Neuronal stem cell (in vitro differentiated cells): ENCODE data around the gene MARVELD1.

Experiments used
- DNase-seq: peaks from one replicate; pipeline ENCODE4 v3.0.0-alpha.2; 2013; ENCODE audit warnings: low spot score
- H2AFZ ChIP-seq: one replicate; pipeline ENCODE4 v1.6.1; 2013; ENCODE audit warnings: mild to moderate bottlenecking, low read length, inconsistent platforms
- H2AK5ac ChIP-seq: 2 replicates; pipeline ENCODE4 v1.6.1; 2013; ENCODE audit warnings: low read depth, mild to moderate bottlenecking, inconsistent platforms, low read length, moderate library complexity, mixed read lengths
- H2BK120ac ChIP-seq: 2 replicates; pipeline ENCODE4 v1.6.1; 2013; ENCODE audit warnings: low read depth, mild to moderate bottlenecking, inconsistent platforms, low read length, moderate library complexity, mixed read lengths
- H2BK12ac ChIP-seq: one replicate; pipeline ENCODE4 v1.6.1; 2013; ENCODE audit warnings: low read length, inconsistent platforms
- H2BK15ac ChIP-seq: 2 replicates; pipeline ENCODE4 v1.6.1; 2013; ENCODE audit warnings: mild to moderate bottlenecking, low read length, inconsistent platforms, mixed read lengths
- H2BK5ac ChIP-seq: one replicate; pipeline ENCODE4 v1.6.1; 2013; ENCODE audit warnings: inconsistent platforms, mild to moderate bottlenecking, low read length, moderate library complexity
- H3K14ac ChIP-seq: one replicate; pipeline ENCODE4 v1.6.1; 2013; ENCODE audit warnings: low read length, inconsistent platforms
- H3K18ac ChIP-seq: 2 replicates; pipeline ENCODE4 v1.6.1; 2013; ENCODE audit warnings: low read length, inconsistent platforms
- H3K23ac ChIP-seq: 2 replicates; pipeline ENCODE4 v1.6.1; 2013; ENCODE audit warnings: low read depth, mild to moderate bottlenecking, mixed read lengths, low read length, inconsistent platforms; ENCODE audit not compliant: poor library complexity
- H3K27ac ChIP-seq: replicated peaks from 3 replicates; pipeline ENCODE4 v1.5.1; 2013; ENCODE audit warnings: low read length, inconsistent platforms
- H3K27me3 ChIP-seq, 3 experiments: 2 replicates each; pipeline ENCODE4 v1.6.1; 2013; ENCODE audit warnings: low read length in 3 of 3, mild to moderate bottlenecking in 2 of 3, inconsistent platforms in 1 of 3, low read depth in 1 of 3, mixed read lengths in 1 of 3, moderate library complexity in 1 of 3; ENCODE audit not compliant: control insufficient read depth in 3 of 3, insufficient read depth in 3 of 3
- H3K36me3 ChIP-seq, 2 donors: replicated peaks in 1 of 2; 2 replicates each; pipeline ENCODE4 v1.6.1; 2013; ENCODE audit warnings: low read length in 2 of 2; ENCODE audit not compliant: control insufficient read depth in 2 of 2, insufficient read depth in 2 of 2
- H3K4ac ChIP-seq: 2 replicates; pipeline ENCODE4 v1.6.1; 2013; ENCODE audit warnings: inconsistent platforms, mild to moderate bottlenecking, low read length, moderate library complexity
- H3K4me1 ChIP-seq, 2 donors: 1 replicate in 1 of 2; 2 replicates in 1 of 2; pipeline ENCODE4 v1.6.1; 2013; ENCODE audit warnings: low read length in 2 of 2, low read depth in 1 of 2; ENCODE audit not compliant: control insufficient read depth in 2 of 2, insufficient read depth in 1 of 2
- H3K4me2 ChIP-seq: one replicate; pipeline ENCODE4 v1.6.1; 2013; ENCODE audit warnings: mild to moderate bottlenecking, low read length, inconsistent platforms; ENCODE audit not compliant: insufficient read depth, poor library complexity, severe bottlenecking
- H3K4me3 ChIP-seq, 2 donors: 2 replicates each; pipeline ENCODE4 v1.5.1; 2013; ENCODE audit warnings: low read length in 2 of 2, mild to moderate bottlenecking in 2 of 2, inconsistent platforms in 1 of 2, moderate library complexity in 1 of 2
- H3K79me1 ChIP-seq: one replicate; pipeline ENCODE4 v1.6.1; 2013; ENCODE audit warnings: low read depth, mild to moderate bottlenecking, inconsistent platforms, low read length, moderate library complexity
- H3K9ac ChIP-seq: one replicate; pipeline ENCODE4 v1.6.1; 2013; ENCODE audit warnings: mild to moderate bottlenecking, low read depth, low read length, inconsistent platforms; ENCODE audit not compliant: poor library complexity
- H3K9me3 ChIP-seq, 2 donors: replicated peaks in 1 of 2; 2 replicates each; pipeline versions ENCODE3 to v1.6.1; 2013; ENCODE audit warnings: low read length in 2 of 2, mild to moderate bottlenecking in 2 of 2, inconsistent platforms in 1 of 2, low read depth in 1 of 2, mixed read lengths in 1 of 2, moderate library complexity in 1 of 2; ENCODE audit not compliant: control insufficient read depth in 2 of 2, insufficient read depth in 1 of 2
- H4K8ac ChIP-seq: one replicate; pipeline ENCODE4 v1.6.1; 2013; ENCODE audit warnings: low read depth, mild to moderate bottlenecking, inconsistent platforms, low read length, moderate library complexity
- H4K91ac ChIP-seq: one replicate; pipeline ENCODE4 v1.6.1; 2013; ENCODE audit warnings: low read length, low read depth, mild to moderate bottlenecking, inconsistent platforms; ENCODE audit not compliant: poor library complexity
- WGBS, 2 donors: extraction: QIAGEN DNeasy Blood & Tissue Kit; methylation state at CpG; one replicate each; pipeline ENCODE4 v1.1.7; 2013; ENCODE audit warnings: missing lambda C conversion rate in 2 of 2, mixed read lengths in 1 of 2; ENCODE audit not compliant: insufficient read length in 2 of 2, insufficient replicate concordance in 1 of 2; ENCODE audit errors: extremely low coverage in 2 of 2; 5-methylcytosine and 5-hydroxymethylcytosine counted together

Gene MARVELD1

DNA sequence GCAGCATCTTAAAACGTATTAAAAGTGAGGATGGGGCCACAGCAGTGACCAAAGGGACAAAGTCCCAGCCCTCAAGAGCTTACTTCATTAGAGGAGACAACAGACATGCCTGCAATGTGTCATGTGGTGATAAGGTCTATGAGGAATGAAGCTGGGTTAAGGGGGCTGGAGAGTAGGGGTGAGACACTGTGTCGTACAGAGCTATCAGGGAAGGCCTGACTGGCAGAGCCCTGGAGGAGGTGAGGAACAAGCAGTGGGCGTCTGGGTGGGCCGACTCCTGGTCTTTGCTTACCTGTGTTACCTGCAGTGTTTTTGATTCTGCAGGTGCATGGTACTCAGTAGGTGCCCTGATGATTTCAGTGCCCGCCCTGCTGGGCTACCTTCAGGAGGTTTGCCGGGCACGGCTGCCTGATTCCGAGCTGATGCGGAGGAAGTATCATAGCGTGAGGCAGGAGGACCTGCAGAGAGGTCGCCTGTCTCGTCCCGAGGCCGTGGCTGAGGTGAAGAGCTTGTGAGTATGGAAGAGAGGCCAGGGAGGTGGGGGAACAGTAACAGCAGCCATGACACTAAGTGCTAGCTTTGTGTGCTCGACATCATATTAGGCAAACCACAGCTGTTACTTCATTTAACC lies 31.0 kb downstream of the MARVELD1 start:
- no peak overlapping the region for H3K4me2 ChIP-seq
- H3K9ac ChIP-seq, result no peak overlapping the region
- peaks cover 2% of the 10 kb centered on the region for H3K79me1 ChIP-seq
- no peak overlapping the region for H3K23ac ChIP-seq
- no peak overlapping the region for H2BK120ac ChIP-seq
- WGBS, 2 donors, result no CpG with 5 or more reads among the region's 15 CpGs
- no peak overlapping the region for H4K91ac ChIP-seq
- H2AK5ac ChIP-seq, result no peak overlapping the region
- no peak overlapping the region for H2BK5ac ChIP-seq
- no peak overlapping the region for H3K4ac ChIP-seq
- DNase-seq, result no peak
- H2BK12ac ChIP-seq, result no peak overlapping the region
- H3K27me3 ChIP-seq, result no peaks in the 10 kb centered on the region
- no peak overlapping the region for H3K18ac ChIP-seq
- H2BK15ac ChIP-seq, result no peak overlapping the region
- H3K4me3 ChIP-seq, result no peak overlapping the region
- no peaks in the 10 kb centered on the region for H3K9me3 ChIP-seq
- no peak overlapping the region for H4K8ac ChIP-seq
- H3K36me3 ChIP-seq, result peaks cover 24 to 88% of the 10 kb centered on the region in 2 donors
- H2AFZ ChIP-seq, result no peak overlapping the region
- H3K14ac ChIP-seq, result no peak overlapping the region
- H3K27ac ChIP-seq, result no peak overlapping the region
- H3K4me1 ChIP-seq, result no peaks in the 10 kb centered on the region

GRCh38 chr10:97747573-97747972 lies 34.0 kb downstream of the MARVELD1 start:
- H3K23ac ChIP-seq, result no peak overlapping the region
- no peaks in the 10 kb centered on the region for H3K9me3 ChIP-seq
- no peak overlapping the region for H2BK12ac ChIP-seq
- no peak overlapping the region for H3K4ac ChIP-seq
- no peak overlapping the region for H3K4me3 ChIP-seq
- H3K36me3 ChIP-seq, result peaks cover 29 to 95% of the 10 kb centered on the region in 2 donors
- no peak overlapping the region for H2AK5ac ChIP-seq
- H2BK120ac ChIP-seq, result no peak overlapping the region
- H4K8ac ChIP-seq, result no peak overlapping the region
- no peak overlapping the region for H3K14ac ChIP-seq
- no CpG with 5 or more reads among the region's 1 CpG for WGBS, 2 donors
- no peak overlapping the region for H3K18ac ChIP-seq
- no peak for DNase-seq
- no peak overlapping the region for H2BK15ac ChIP-seq
- H2AFZ ChIP-seq, result no peak overlapping the region
- no peaks in the 10 kb centered on the region for H3K27me3 ChIP-seq
- no peaks in the 10 kb centered on the region for H3K4me1 ChIP-seq
- no peak overlapping the region for H4K91ac ChIP-seq
- H2BK5ac ChIP-seq, result no peak overlapping the region
- H3K9ac ChIP-seq, result no peak overlapping the region
- no peak overlapping the region for H3K27ac ChIP-seq
- H3K79me1 ChIP-seq, result peaks cover 2% of the 10 kb centered on the region
- H3K4me2 ChIP-seq, result no peak overlapping the region

- no peak overlapping the region for H2BK120ac ChIP-seq
- H3K4me3 ChIP-seq, result no peak overlapping the region
- no peaks in the 10 kb centered on the region for H3K27me3 ChIP-seq
- no peak overlapping the region for H3K18ac ChIP-seq
- no peak overlapping the region for H3K4ac ChIP-seq
- no peak overlapping the region for H2AFZ ChIP-seq
- no peak overlapping the region for H3K23ac ChIP-seq
- H3K9me3 ChIP-seq, result no peaks in the 10 kb centered on the region
- H3K4me1 ChIP-seq, result no peaks in the 10 kb centered on the region
- no peak overlapping the region for H2BK5ac ChIP-seq
- H2BK12ac ChIP-seq, result no peak overlapping the region
- H3K27ac ChIP-seq, result no peak overlapping the region
- WGBS, 2 donors, result no CpG with 5 or more reads among the region's 10 CpGs
- H2BK15ac ChIP-seq, result no peak overlapping the region
- no peak overlapping the region for H3K9ac ChIP-seq
- H4K8ac ChIP-seq, result no peak overlapping the region
- H3K4me2 ChIP-seq, result no peak overlapping the region
- H2AK5ac ChIP-seq, result no peak overlapping the region
- no peak overlapping the region for H3K14ac ChIP-seq
- H4K91ac ChIP-seq, result no peak overlapping the region
- DNase-seq, result no peak
- H3K79me1 ChIP-seq, result peaks cover 2% of the 10 kb centered on the region
- peaks cover 26 to 95% of the 10 kb centered on the region in 2 donors for H3K36me3 ChIP-seq
Observed at GRCh38 chr10:97748116-97748515, 34.6 kb downstream of the MARVELD1 start.

DNA sequence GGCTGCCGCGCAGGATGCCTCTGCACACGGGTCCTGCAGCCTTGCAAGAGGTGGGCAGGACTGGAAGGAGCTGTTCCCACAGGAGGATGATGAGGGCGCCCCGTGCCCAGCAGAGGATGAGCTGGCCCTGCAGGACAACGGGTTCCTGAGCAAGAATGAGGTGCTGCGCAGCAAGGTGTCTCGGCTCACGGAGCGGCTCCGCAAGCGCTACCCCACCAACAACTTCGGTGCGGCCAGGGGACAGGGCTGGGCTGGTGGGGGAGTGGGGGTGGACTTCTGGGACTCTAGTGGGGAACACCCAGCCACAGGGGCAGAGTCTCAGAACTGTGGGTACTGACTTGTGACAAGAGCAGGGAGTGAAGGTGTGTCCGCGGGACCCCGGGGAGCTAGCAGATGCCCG lies 39.4 kb downstream of the MARVELD1 start:
- H3K9me3 ChIP-seq, result no peaks in the 10 kb centered on the region
- H3K4ac ChIP-seq, result no peak overlapping the region
- peaks cover 38 to 99% of the 10 kb centered on the region in 2 donors for H3K36me3 ChIP-seq
- no peak overlapping the region for H2AFZ ChIP-seq
- H2AK5ac ChIP-seq, result no peak overlapping the region
- no peak overlapping the region for H3K23ac ChIP-seq
- no peak overlapping the region for H2BK15ac ChIP-seq
- no peak overlapping the region for H2BK120ac ChIP-seq
- no peak overlapping the region for H3K9ac ChIP-seq
- no peaks in the 10 kb centered on the region for H3K27me3 ChIP-seq
- peaks cover 2% of the 10 kb centered on the region for H3K79me1 ChIP-seq
- no peak overlapping the region for H3K4me2 ChIP-seq
- no peak overlapping the region for H2BK5ac ChIP-seq
- no peak overlapping the region for H3K4me3 ChIP-seq
- no peak overlapping the region for H2BK12ac ChIP-seq
- no CpG with 5 or more reads among the region's 18 CpGs for WGBS, 2 donors
- H4K8ac ChIP-seq, result no peak overlapping the region
- H3K4me1 ChIP-seq, result peaks cover 0 to 5% of the 10 kb centered on the region in 2 donors
- no peak overlapping the region for H3K18ac ChIP-seq
- no peak for DNase-seq
- no peak overlapping the region for H4K91ac ChIP-seq
- no peak overlapping the region for H3K14ac ChIP-seq
- no peak overlapping the region for H3K27ac ChIP-seq
